RPMI8226 (cell line): Measurements from ENCODE around the gene ARHGEF11.
"Not testable (repeated sequence)": the region's sequence is repeated elsewhere in the genome, so short reads cannot be mapped to it uniquely, and the experiment has no call there.

Experiments
- DNase-seq: peaks from one replicate; pipeline ENCODE4 v3.0.0-alpha.2; 2015

The ARHGEF11 gene

DNA sequence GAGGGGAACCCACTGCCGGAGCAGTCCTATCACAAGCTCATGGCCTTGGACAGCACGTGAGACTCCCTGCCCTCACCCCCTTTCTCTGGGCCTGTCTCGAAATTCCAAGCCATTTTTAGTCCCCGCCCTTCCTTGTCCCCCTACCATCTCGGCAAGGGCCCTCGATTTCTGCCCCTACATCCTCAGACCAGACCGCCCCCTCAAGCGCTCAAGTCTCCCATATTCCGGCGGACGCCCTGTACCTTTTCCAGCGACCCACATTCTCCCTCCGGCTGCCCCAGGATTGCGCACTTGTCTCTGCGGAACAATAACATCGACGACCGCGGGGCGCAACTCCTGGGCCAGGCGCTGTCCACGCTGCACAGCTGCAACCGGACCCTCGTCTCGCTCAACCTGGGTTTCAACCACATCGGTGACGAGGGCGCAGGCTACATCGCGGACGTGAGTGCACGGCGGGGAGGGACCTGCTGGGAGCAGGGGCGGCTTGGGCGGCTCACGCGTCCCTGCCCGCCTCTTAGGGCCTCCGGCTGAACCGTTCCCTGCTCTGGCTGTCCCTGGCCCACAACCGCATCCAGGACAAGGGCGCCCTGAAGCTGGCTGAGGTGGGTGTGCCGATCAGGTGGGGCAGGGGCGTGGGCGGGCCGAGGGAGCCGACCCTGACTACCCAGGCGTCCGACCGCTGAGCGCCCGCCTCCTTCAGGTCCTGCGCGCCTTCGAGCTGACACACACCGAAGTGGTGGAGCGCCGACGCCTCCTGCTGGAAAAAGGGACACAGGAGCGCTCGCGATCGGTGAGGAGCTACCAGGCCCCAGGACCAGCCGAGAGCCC, 118.1 kb downstream of the ARHGEF11 start:
- DNase-seq = peak; percentile 90

DNA sequence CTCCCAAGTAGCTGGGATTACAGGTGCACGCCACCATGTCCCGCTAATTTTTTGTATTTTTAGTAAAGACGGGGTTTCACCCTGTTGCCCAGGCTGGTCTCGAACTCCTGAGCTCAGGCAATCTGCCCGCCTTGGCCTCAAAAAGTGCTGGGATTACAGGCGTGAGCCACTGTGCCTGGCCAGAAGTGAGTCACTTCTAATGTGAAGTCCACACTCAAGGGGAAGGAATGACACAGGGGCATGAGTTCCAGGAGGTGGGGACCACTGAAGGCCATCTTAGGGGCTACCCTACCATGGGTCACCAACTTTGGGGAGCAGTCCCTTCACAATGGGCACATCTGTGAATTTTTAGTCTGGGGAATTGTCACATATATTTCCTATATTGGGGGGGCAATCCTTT, 118.8 kb downstream of the ARHGEF11 start:
- DNase-seq = not testable (repeated sequence)

DNA sequence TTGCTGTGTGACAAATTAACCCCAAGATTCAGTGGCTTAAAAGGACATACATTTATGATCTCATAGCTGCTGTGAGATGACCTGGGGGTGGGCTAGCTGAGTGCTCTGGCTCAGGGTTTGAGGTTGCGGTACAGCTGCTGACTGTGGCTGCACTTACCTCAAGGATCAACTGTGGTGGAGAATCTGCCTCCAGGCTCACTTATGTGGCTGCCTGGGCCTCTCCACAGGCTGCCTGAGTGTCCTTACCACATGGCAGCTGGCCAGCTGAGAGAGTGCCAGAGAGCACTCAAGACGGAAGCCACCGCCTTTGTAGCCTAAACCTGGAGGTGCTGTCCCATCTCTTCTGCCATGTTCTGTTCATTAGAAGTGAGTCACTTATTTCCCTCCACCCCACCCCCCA, 119.4 kb downstream of the ARHGEF11 start:
- DNase-seq = peak; percentile 100

DNA sequence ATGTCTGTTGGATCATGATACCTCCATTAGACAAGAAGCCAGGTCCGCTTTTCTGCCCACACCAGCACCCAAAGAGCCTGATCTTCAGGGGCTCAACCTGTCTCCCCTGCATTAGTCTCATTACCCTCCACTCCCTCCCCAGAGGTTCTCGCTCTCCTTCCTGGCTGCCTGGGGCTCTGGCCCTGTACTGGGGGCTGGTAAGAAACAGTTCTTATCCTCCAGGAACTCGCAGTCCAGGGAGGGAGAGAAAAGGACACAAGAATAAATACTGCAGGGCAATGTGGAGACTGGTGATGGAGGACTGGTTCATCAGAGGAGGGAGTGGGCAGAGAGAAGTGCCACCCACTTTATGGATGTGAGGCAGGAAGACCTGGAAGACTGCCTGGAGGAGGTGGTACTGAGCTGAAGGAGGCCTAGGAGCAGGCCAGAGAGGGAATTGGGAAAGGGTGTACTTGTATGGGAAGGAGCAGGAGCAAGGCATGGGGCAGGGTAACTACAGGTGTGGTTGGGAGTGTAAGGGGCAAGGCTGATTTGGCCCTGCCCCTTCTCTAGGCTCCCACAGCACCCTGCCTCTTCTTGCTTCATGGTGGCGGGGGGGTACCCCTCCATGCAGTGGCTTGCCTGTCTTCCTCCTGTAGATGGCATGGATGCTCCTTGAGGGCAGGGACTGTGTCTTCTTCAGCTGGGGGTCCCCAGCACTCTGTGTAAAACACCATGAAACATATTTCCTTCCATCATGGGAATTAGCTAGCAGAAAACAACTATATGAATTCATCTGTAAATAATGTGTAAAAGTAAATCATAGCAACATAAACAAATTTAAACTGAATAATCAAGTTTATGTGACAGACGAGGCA, 120.2 kb downstream of the ARHGEF11 start:
- no peak for DNase-seq

DNA sequence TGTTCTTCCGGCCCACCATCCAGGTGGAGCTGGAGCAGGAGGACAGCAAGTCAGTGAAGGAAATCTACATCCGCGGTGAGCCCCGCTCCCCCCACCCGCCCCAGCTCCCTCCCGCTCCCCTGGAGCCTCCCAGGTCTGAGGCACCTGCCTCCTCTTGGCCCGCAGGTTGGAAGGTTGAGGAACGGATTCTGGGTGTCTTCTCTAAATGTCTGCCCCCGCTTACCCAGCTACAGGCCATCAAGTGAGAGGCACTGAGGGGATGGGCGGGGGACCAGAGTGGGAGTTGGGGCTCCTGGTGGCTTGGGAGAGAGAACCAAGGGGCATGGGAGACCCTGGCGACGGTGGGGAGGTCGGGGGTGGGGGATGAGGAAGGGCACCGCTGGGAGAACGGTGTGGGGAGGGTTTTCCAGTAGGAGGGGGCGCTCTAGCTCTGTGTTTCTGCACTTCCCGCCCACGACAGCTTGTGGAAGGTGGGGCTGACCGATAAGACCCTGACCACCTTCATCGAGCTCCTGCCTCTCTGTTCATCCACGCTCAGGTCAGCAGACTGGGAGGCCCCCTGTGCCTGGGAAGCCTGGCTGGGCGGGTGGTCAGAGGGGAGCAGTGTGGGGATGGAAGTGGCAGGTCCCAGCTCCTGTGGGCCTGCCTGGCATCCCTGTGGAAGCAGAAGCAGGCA, 120.9 kb downstream of the ARHGEF11 start:
- DNase-seq = no peak

DNA sequence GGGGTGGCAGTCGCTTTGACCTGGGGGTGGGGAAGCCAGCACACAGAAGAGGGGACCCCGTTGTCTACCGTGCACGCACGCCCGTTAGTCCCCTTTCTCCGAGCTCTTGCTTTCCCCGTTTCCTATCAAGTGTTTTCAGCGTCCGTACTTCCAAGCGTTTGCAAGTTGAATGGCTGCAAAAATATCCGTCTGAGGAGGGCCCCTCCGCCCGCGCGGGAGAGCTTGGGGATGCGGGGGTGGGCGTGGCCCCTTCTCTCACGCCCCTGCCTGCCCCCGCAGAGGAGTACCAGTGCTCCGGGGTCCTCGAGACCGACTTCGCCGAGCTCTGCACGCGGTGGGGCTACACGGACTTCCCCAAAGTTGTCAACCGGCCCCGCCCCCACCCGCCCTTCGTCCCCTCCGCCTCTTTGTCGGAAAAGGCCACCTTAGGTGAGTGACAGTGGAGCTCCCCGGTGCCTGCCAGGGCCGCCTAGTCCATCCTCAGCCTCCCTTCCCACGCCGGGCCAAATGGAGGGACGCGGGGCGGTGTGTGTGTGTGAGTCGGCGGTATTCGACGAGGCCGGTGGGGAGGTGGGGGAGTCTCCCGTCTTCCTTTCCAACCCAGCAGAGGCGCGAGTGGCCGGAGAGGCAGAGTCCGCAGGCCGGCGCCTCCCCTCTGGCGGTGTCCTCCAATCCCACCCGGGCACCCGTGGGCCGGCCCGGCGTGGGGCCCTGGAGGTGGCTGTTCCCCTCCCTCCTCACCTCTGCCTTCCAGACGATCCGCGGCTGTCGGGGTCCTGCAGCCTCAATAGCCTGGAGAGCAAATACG, 121.7 kb downstream of the ARHGEF11 start:
- DNase-seq = no peak

DNA sequence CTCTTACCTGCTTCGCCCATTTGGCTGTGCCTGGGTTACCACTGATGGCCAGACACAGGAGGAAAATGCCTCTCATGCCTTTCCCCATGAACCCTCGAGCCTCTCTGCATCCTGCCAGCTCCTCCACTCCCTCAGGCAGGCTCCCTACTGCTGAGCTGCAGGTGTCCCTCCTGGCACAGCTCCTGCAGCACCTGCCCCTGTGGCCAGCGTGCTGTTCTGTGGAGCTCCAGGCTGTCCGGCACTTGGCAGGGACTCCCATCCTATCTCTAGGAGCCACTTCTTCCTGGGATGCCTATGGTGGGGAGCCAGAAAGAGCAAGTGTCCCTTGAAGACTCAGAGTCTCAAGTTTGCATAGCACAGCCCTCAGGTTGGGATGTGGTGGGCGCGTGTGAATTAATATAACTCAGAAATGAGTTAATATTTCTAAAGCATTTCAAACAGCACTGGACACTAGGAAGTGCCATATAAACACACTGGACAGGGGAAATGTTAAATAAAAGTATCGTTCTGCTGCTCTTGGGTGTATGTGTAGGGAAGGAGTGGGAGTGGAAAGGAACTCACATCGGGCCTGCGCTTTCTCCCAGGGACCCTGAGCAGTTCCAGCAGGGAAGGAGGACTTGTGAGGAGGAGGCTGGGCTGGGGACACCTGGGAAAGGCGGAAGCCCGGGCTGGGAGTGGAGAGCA, 122.4 kb downstream of the ARHGEF11 start:
- peak; percentile 39 for DNase-seq

DNA sequence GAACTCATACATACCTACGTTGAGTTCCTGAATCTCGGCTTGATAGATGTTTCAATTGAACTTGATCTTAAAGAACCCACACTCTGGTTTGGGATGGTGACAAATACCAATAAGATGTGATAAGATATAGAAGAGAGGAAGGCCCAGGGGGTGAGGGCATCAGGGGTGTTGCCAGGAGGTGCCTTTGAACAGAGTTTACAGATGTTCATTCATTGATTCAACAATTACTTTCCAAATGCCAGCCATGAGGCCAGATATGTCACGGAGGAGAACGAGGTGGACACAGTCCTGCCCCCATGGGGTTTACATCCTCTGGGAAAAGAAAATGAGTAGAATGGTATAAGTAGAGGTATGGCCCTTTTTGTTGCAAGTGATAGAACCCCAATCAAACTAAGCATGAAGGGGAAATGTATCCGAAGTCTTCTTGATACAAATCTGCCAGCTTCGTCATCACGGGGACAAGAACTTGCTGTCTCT, 124.5 kb downstream of the ARHGEF11 start:
- DNase-seq = no peak

DNA sequence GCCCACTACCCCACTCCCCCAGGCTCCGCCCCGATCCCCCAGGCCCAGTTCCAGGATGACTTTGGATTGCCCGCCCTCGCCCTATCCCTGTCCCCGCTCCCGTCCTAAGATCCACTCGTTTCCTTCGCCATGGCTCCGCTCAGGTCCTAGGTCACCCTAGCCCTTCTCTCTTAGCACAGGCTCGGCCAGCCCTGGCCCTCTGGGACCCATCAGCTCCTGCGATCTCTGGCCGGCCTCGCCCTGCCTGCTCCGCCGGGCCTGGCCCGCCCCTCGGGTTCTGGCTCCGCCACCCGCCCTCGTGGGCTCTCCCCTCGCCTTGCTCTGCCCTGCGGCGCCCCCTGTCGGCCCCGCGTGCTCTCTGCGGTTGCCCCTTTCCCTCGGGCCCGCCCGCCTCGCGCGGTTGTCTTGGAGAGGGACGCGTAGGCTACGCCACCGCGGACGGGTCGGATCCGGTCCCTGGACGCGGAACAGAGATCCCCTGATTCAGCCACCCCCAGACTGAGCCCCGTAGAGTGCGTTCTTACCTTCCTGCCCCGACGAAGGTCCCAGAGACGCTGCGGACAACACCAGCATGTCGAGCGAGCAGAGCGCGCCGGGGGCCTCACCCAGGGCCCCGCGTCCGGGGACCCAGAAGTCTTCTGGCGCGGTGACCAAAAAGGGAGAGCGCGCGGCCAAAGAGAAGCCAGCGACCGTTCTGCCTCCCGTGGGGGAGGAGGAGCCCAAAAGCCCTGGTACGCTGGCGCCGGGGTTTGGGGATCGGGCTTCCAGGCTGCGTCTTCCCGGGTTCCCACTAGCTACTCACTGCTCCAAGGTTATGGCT, 125.1 kb downstream of the ARHGEF11 start, which contains the start of gene LRRC71:
TSS of gene LRRC71 (plus strand) at position 400 of the 820 bp plus-strand sequence. CDS start at position 572, 172 bp downstream.
- DNase-seq = peak; percentile 72

DNA sequence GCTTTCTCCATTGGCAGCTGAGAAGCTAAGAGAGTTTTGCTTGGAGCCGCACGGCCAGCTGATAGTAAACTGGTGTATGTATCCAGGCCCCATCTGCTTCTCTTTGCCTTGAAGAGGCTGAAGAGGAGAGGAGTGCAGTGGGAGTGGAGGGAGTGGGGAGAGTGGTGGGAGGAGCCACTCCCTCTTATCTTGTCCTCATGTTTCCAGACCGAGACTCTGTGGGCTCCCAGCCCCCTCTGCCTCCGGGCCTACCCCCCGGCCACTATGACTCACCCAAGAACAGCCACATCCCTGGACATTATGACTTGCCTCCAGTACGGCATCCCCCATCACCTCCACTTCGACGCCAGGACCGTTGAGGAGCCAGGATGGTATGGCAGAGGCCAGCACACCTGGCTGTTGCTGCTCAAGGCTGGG, 131.1 kb downstream of the ARHGEF11 start:
- DNase-seq = no peak

DNA sequence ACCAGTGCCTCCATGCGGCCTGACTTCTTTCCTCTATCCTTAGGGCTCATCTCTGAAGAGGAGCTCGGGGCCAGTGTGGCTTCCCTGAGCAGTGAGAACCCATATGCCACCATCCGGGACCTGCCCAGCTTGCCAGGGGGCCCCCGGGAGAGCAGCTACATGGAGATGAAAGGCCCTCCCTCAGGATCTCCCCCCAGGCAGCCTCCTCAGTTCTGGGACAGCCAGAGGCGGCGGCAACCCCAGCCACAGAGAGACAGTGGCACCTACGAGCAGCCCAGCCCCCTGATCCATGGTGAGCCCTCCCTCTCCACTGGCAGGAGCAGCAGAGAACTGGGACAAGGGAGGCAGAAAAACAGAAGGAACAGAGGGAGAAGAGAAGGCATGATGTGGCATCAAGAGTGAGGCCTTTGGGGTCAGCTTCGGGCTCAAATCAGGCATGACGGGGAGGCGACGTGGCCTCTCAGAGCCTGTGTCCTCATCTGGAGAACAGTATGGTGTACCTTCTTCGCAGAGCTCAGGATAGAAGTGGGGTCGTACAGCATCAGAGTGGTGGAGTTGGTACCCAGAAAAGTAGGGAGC, 131.6 kb downstream of the ARHGEF11 start:
- no peak for DNase-seq

DNA sequence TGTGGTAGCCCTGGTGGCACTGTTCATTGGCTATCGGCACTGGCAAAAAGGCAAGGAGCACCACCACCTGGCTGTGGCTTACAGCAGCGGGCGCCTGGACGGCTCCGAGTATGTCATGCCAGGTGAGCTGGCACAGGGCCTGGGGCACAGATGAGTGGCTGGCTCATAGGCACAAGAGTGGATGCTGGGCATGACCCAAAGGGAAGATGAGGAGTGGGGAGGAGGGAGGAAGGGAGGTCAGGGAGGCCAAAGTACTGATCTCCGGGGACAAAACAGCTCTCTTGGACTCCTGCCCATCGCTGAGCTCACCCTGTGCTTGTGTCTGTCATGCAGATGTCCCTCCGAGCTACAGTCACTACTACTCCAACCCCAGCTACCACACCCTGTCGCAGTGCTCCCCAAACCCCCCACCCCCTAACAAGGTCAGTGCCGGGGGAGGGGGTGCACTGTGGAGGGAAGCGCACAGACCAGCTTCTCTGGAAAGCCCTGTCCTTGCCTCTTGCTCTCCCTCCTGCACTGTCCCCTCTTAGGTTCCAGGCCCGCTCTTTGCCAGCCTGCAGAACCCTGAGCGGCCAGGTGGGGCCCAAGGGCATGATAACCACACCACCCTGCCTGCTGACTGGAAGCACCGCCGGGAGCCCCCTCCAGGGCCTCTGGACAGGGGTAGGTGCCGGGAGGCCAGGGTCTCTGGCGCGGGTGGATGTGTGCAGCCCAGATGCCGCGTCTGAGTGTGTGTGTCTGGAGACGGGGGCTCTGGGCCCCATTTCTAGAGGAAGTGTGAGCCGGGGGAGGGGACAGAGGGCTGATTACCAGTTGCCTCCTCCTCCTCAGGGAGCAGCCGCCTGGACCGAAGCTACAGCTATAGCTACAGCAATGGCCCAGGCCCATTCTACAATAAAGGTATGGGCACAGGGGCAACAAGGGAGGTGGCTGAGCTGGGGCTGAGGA, 132.4 kb downstream of the ARHGEF11 start:
- peak; percentile 93 for DNase-seq

DNA sequence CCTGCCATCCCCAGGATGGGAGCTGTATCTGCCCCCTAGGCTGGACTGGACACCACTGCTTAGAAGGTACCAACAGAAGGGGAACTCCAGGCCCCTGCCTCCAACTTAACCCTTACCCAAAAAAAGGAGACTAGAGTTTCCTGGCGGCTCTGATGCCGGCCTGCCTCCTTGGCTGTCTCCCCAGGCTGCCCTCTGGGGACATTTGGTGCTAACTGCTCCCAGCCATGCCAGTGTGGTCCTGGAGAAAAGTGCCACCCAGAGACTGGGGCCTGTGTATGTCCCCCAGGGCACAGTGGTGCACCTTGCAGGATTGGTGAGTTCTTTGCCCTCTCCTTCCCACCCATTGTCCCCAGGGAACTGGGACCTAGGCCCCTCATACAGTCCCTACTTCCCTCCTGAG, 133.2 kb downstream of the ARHGEF11 start:
- peak; percentile 51 for DNase-seq

DNA sequence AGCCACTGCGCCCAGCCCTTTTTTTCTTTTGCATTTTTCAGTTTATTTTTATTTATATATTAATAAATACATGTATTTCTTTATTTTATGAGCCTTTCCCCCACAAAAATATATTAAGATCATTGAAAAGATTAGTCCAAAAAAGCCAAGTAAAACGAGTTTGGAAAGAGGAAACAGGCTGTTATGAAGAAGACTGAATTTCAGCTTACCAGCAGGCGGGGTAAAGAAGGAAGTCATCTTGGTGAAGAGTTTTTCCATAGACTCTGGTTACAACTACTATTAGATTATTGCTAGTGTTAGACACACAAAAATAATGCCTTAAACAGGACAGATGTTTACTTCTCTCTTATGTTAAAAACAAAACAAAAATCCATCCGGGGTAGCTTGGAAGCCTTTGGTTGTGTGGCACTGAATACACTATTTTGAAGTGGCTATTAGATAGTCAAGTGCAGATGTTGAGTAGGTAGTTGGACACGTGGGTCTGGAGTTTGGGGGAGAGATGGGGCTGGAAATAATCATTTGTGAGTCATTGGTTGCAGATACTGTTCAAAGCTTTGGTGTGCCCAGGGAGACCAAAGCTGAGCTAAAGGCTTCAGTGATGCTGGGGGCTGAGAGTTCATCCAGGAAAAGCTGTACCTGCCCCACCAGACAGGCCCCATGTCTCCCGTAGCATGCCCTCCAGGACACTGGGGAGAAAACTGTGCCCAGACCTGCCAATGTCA, 133.8 kb downstream of the ARHGEF11 start:
- peak; percentile 30 for DNase-seq

DNA sequence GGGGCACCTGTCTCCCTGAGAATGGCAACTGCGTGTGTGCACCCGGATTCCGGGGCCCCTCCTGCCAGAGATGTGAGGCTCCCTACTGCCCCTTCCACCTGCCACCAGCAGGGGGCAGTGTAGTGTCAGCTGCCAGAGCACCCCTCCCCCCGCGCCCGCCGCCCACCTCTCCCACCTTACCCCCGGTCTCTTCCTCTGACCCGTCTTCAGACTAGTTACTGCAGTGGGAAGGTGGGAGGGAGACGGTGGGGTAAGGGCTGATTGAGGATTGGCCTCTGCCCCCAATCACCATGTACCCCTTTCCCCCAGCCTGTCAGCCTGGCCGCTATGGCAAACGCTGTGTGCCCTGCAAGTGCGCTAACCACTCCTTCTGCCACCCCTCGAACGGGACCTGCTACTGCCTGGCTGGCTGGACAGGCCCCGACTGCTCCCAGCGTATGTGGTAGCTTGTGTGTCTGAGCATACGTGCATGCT, 135.2 kb downstream of the ARHGEF11 start:
- peak; percentile 72 for DNase-seq

DNA sequence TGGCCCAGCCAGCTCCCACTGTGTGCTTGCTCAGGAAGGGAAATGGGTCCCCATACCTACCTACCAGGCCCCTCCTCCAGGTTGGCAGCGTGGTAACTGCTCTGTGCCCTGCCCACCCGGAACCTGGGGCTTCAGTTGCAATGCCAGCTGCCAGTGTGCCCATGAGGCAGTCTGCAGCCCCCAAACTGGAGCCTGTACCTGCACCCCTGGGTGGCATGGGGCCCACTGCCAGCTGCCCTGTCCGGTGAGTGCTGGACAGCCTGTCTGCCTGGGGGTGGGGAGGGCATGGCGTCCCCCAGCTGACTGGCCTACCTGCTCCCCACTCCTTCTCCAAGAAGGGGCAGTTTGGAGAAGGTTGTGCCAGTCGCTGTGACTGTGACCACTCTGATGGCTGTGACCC, 135.9 kb downstream of the ARHGEF11 start:
- no peak for DNase-seq

DNA sequence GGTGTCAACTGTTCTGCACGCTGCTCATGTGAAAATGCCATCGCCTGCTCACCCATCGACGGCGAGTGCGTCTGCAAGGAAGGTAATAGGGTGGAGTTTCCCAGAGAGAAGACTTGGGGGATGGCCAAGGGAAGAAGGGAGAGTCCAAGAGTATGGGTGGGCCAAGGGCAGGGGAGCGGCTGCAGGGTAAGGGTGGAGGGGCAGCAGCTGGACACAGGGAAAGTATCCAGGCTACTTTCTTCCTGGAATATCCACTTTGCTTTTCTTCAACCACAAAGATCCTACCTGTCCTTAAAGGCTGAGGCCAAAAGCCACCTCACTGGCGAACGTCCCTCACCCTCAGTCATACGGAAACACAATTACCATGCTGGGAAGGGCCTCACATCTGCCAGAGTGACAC, 136.6 kb downstream of the ARHGEF11 start:
- DNase-seq = no peak

DNA sequence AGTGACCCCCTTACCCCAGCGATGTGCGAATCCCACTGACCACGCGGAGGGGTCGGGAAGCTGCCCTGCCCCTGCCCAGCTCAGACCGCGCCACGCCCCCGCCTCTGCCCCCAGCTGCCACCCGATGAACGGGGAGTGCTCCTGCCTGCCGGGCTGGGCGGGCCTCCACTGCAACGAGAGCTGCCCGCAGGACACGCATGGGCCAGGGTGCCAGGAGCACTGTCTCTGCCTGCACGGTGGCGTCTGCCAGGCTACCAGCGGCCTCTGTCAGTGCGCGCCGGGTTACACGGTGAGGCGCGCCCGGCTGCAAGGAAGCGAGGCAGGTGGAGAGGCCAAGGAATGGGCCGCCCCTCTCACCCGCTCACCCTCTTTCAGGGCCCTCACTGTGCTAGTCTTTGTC, 137.0 kb downstream of the ARHGEF11 start:
- no peak for DNase-seq
